ENCODE measurements around the gene POLR3A.

DNA sequence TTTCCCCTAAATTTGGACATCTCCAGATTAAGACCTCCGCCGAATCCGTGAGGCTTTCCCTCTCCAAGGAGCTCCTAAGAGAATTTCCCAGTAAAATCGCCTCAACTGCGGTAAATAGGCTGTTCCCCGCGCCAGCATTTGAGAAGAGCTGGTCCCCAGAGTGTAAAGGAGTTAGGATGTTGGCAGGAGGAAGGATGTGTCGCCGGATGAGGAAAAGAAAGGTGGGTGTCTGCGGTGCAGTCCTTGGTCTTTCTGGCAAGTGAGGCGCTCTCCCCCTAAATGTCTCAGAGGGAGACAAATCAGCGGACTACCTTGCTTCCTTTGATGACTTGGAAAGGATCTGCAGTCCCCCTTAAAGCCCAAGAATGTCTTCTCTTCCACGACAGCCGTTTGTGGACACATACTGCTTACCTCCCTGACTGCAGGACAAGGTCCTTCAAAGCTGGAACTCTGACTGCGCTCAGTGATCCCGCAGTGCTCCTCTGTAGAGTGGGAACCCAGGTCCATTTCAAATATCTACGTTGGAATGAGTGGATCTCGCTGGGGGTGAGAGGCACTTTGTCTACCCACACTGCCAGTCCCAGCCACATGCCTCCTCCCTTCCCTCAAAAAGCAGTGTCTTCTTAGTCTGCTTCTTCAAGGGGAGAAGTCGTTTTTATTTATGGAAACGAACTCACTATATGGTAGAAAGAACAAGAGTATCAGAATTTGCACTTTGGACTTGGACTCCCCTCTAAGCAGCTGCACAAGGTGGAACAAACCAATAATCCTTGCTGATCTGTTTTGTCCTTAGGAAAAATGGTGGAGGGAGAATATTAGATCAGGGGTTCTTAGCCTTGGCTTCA lies 101.7 kb downstream of the POLR3A start:
- TF ChIP-seq GATA2 (IDR thresholded peaks at IDR 0.05; ENCODE audit: low read depth, low read length) = no peak
- no peak for TF ChIP-seq GATA3 (IDR thresholded peaks at IDR 0.05; ENCODE audit: low read depth, low read length)
